OCI-LY3 (cell line): Measurements from ENCODE around the gene GDPD5.

Experiments used
- H2AFZ ChIP-seq: fragments of 200-600, 300-600 bp; shearing (Covaris generic); 2 replicates; pipeline ENCODE4 v1.6.0; 2014; ENCODE audit warnings: antibody characterized with exemption, low read depth, low read length
- H3K27ac ChIP-seq: fragments of 200-600, 300-600 bp; sonication (generic); 2 replicates; pipeline ENCODE4 v1.5.1; 2014; ENCODE audit warnings: mild to moderate bottlenecking, low read length, moderate library complexity, mixed read lengths
- H3K27me3 ChIP-seq: fragments of 200-600, 300-600 bp; sonication (generic); 2 replicates; pipeline ENCODE4 v1.6.1; 2014; ENCODE audit warnings: low read depth, low read length, mixed read lengths
- H3K36me3 ChIP-seq: fragments of 200-600, 300-600 bp; sonication (generic); replicated peaks from 2 replicates; pipeline ENCODE3; 2014; ENCODE audit warnings: low read depth, low read length, mixed read lengths
- H3K4me1 ChIP-seq: fragments of 300-600, 200-600 bp; sonication (generic); 2 replicates; pipeline ENCODE4 v1.6.1; 2014; ENCODE audit warnings: low read length, mixed read lengths
- H3K4me2 ChIP-seq: fragments of 200-600, 300-600 bp; sonication (generic); 2 replicates; pipeline ENCODE4 v1.6.1; 2014; ENCODE audit warnings: low read length, mixed read lengths
- H3K4me3 ChIP-seq: fragments of 300-600, 200-600 bp; sonication (generic); 2 replicates; pipeline ENCODE4 v1.5.1; 2014; ENCODE audit warnings: antibody characterized with exemption, mild to moderate bottlenecking, low read length, moderate library complexity
- H3K79me2 ChIP-seq: fragments of 300-600, 200-600 bp; shearing (Covaris generic); 2 replicates; pipeline ENCODE4 v1.6.1; 2014; ENCODE audit warnings: mild to moderate bottlenecking, low read length, mixed read lengths
- H3K9ac ChIP-seq: fragments of 300-600, 200-600 bp; shearing (Covaris generic); 2 replicates; pipeline ENCODE4 v1.6.0; 2014; ENCODE audit warnings: mild to moderate bottlenecking, low read length, moderate library complexity
- H3K9me3 ChIP-seq: fragments of 200-600, 300-600 bp; shearing (Covaris generic); 2 replicates; pipeline ENCODE4 v1.6.1; 2014; ENCODE audit warnings: low read length, mixed read lengths; ENCODE audit not compliant: insufficient read depth
- H4K20me1 ChIP-seq: fragments of 200-600, 300-600 bp; sonication (generic); 2 replicates; pipeline ENCODE4 v1.6.1; 2016; ENCODE audit warnings: low read length, mixed read lengths; ENCODE audit not compliant: insufficient read depth
- EZH2phosphoT487 ChIP-seq: fragments of 200-600 bp; shearing (Covaris generic); IDR thresholded peaks from 2 replicates; pipeline ENCODE4 v1.6.1; 2018; ENCODE audit warnings: antibody characterized with exemption, mixed run types, low read depth
- TF ChIP-seq, protein P1 (sequence below): fragments of 200-600, 300-600 bp; sonication (generic); IDR thresholded peaks from 2 replicates; pipeline ENCODE4 v1.5.1; 2014; ENCODE audit warnings: antibody characterized with exemption, low read length, low read depth

Gene GDPD5

DNA sequence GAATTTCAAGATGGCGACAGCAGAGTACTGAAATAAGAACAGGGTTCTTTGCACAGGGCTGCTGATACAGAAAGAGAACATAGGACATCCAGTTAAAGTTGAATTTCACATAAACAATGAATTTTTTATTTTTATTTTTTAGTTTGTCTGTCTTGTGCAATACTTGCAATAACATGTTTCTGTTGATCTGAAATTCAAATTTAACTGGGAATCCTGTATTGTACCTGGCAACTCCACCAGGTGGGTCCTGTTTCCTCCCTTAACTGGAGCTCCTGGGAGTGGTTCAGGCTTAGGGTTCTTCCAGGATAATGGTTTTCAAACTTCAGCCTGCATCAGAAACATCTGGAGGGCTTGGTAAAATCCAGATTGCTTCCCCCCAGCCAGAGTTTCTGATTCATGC is 21.4 kb upstream of the GDPD5 start:
- no peaks in the 10 kb centered on the region for H3K36me3 ChIP-seq
- H2AFZ ChIP-seq = no peak overlapping the region
- no peaks in the 10 kb centered on the region for H3K9me3 ChIP-seq
- no peaks in the 10 kb centered on the region for H3K4me1 ChIP-seq
- H3K27me3 ChIP-seq = peaks cover 19% of the 10 kb centered on the region
- no peak overlapping the region for H3K27ac ChIP-seq
- H3K4me2 ChIP-seq = no peak overlapping the region
- no peaks in the 10 kb centered on the region for H4K20me1 ChIP-seq
- no peak overlapping the region for H3K9ac ChIP-seq
- H3K4me3 ChIP-seq = no peak overlapping the region
- TF ChIP-seq EZH2phosphoT487 = no peak
- TF ChIP-seq, protein P1, sequence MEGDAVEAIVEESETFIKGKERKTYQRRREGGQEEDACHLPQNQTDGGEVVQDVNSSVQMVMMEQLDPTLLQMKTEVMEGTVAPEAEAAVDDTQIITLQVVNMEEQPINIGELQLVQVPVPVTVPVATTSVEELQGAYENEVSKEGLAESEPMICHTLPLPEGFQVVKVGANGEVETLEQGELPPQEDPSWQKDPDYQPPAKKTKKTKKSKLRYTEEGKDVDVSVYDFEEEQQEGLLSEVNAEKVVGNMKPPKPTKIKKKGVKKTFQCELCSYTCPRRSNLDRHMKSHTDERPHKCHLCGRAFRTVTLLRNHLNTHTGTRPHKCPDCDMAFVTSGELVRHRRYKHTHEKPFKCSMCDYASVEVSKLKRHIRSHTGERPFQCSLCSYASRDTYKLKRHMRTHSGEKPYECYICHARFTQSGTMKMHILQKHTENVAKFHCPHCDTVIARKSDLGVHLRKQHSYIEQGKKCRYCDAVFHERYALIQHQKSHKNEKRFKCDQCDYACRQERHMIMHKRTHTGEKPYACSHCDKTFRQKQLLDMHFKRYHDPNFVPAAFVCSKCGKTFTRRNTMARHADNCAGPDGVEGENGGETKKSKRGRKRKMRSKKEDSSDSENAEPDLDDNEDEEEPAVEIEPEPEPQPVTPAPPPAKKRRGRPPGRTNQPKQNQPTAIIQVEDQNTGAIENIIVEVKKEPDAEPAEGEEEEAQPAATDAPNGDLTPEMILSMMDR = no peak
- no peaks in the 10 kb centered on the region for H3K79me2 ChIP-seq

DNA sequence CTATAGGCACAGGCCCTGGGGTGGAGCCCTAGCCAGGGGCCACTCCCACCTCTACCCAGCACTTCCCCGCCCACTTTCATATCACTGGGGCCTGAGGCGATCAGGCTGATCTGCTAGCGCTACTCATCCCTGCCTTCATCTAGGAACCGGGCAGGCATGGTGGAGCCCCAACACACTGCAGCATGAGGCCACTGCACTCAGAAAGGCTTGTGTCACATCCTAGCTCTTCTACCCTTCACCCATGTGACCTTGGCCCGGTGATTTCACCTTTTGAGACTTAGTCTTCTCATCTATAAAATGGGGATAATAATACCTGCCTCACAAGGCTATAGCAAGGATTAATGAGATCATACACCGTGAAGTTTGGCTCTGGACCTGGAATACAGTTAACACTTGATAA is 18.1 kb upstream of the GDPD5 start:
- H4K20me1 ChIP-seq = no peaks in the 10 kb centered on the region
- H3K9ac ChIP-seq = no peak overlapping the region
- H3K4me2 ChIP-seq = no peak overlapping the region
- H3K79me2 ChIP-seq = no peaks in the 10 kb centered on the region
- H3K4me3 ChIP-seq = no peak overlapping the region
- no peak overlapping the region for H2AFZ ChIP-seq
- no peaks in the 10 kb centered on the region for H3K4me1 ChIP-seq
- no peaks in the 10 kb centered on the region for H3K9me3 ChIP-seq
- peaks cover 16% of the 10 kb centered on the region for H3K27me3 ChIP-seq
- TF ChIP-seq, protein P1 = no peak
- no peak overlapping the region for H3K27ac ChIP-seq
- H3K36me3 ChIP-seq = no peaks in the 10 kb centered on the region

DNA sequence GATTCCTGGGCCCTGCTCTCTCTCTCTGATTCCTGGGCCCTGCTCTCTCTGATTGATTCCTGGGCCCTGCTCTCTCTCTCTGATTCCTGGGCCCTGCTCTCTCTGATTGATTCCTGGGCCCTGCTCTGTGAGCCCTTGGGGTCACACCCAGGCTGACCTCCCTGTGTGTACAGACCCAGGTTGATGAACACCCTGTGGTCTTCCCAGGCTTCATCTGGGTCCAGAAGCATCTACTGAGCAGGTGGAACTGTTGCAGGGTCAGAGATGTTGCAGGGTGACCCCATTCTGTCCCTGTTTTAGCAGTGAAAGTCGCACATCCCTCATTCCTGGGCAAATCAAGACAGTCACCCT is 16.3 kb upstream of the GDPD5 start:
- H3K4me1 ChIP-seq = peaks cover 15% of the 10 kb centered on the region
- no peaks in the 10 kb centered on the region for H3K36me3 ChIP-seq
- H3K4me2 ChIP-seq = no peak overlapping the region
- peaks cover 24% of the 10 kb centered on the region for H3K27me3 ChIP-seq
- no peak overlapping the region for H3K9ac ChIP-seq
- H3K9me3 ChIP-seq = no peaks in the 10 kb centered on the region
- H4K20me1 ChIP-seq = no peaks in the 10 kb centered on the region
- no peak overlapping the region for H3K4me3 ChIP-seq
- no peaks in the 10 kb centered on the region for H3K79me2 ChIP-seq
- TF ChIP-seq EZH2phosphoT487 = no peak
- TF ChIP-seq, protein P1 = no peak
- H2AFZ ChIP-seq = no peak overlapping the region
- H3K27ac ChIP-seq = no peak overlapping the region

DNA sequence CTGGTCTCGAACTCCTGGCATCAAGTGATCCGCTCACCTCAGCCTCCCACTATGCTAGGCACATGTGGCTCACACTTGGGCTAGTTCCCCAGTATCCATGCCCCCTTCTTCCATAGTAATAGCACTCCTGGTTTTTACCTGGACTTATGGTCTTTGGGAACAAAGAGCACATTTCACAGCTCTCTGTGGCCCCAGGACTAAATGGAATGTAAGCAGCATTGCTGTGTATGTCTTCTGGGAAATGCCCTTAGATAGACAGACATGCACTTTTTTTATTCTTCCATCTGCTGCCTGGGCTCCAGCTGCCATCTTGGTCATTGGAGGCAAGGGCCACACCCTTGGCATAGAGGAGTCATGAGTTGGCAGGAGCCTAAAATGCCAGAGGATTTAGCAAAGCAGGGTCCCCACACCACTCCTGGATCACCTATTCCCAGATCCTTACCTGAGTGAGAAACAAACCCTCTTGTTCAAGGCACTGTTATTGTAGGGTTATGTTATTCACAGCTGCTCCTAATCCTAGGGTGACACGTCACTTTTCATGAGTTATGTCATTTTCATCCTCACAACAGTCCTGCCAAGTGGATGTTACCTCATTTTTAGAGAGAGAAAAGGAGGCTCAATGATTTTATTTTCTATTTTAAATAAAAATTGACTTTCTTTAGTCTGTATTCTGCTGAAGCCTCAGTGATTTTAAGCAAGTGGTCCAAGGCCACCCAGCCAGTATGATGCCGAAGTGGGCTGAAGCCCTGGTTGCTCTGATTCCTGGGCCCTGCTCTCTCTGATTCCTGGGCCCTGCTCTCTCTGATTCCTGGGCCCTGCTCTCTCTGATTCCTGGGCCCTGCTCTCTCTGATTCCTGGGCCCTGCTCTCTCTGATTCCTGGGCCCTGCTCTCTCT is 15.7 kb upstream of the GDPD5 start:
- Histone ChIP-seq H3K79me2 (no peaks in the 10 kb centered on the region), H4K20me1 (no peaks in the 10 kb centered on the region), H3K4me1 (peaks cover 21% of the 10 kb centered on the region), H3K4me2 (no peak overlapping the region), H3K4me3 (no peak overlapping the region), H3K9me3 (no peaks in the 10 kb centered on the region), H3K36me3 (no peaks in the 10 kb centered on the region), H3K27me3 (peaks cover 22% of the 10 kb centered on the region), H2AFZ (no peak overlapping the region), H3K9ac (no peak overlapping the region), H3K27ac (no peak overlapping the region)
- no peak for TF ChIP-seq EZH2phosphoT487
